HUDEP-2 (cell line): ENCODE data around the gene FOXJ1.

Source experiments
- DNase-seq, 76 experiments: peaks; one replicate each; lab custom pipeline; 2025; ENCODE audit not compliant: unreplicated experiment in 76 of 76; lab: John Stamatoyannopoulos, UW

The FOXJ1 gene

GRCh38 chr17:76161619-76162266 is 20.7 kb upstream of the FOXJ1 start:
- no peak for DNase-seq

- DNase-seq, result peak in 4 of 76 experiments; percentile 11 to 33 (median 24)
These were observed 20.0 kb upstream of the FOXJ1 start for GRCh38 chr17:76160896-76161528.

GRCh38 chr17:76159157-76159556 is 18.1 kb upstream of the FOXJ1 start:
- no peak for DNase-seq

GRCh38 chr17:76157759-76158158 is 16.7 kb upstream of the FOXJ1 start:
- DNase-seq, result no peak

- no peak for DNase-seq
These were observed 15.6 kb upstream of the FOXJ1 start for GRCh38 chr17:76156662-76156991.

GRCh38 chr17:76155988-76156661 is 15.1 kb upstream of the FOXJ1 start:
- no peak for DNase-seq

GRCh38 chr17:76154936-76155845 is 14.1 kb upstream of the FOXJ1 start:
- DNase-seq, result no peak

- no peak for DNase-seq
These were observed 13.2 kb upstream of the FOXJ1 start for GRCh38 chr17:76154292-76154691.

- DNase-seq, result no peak
These were observed 12.6 kb upstream of the FOXJ1 start for GRCh38 chr17:76153640-76154039.

GRCh38 chr17:76153202-76153601 is 12.2 kb upstream of the FOXJ1 start:
- no peak for DNase-seq

GRCh38 chr17:76152591-76152990 is 11.5 kb upstream of the FOXJ1 start:
- peak in 11 of 76 experiments; percentile 3 to 25 (median 9) for DNase-seq

GRCh38 chr17:76151896-76152454 is 10.9 kb upstream of the FOXJ1 start:
- DNase-seq, result no peak

GRCh38 chr17:76150712-76151622 is 9.9 kb upstream of the FOXJ1 start:
- DNase-seq, result no peak

GRCh38 chr17:76149214-76149613 is 8.2 kb upstream of the FOXJ1 start:
- no peak for DNase-seq

- DNase-seq, result no peak
These were observed 6.9 kb upstream of the FOXJ1 start for GRCh38 chr17:76148015-76148326.

GRCh38 chr17:76147211-76148014 is 6.4 kb upstream of the FOXJ1 start:
- DNase-seq, result peak in 1 of 76 experiments; percentile 18

- no peak for DNase-seq
These were observed 5.2 kb upstream of the FOXJ1 start for GRCh38 chr17:76146053-76146851.
